Dermis microvascular lymphatic vessel endothelial cell (primary cell): ENCODE data around the gene CAMK2A. TPM values are rescaled to one million over a fixed set of nuclear protein-coding genes. Genes with fewer than 3 reads are reported as not detected.
A peak's percentile ranks its signal among the peaks of the same experiment; 100 is the strongest.
"Not testable (repeated sequence)": the region's sequence is repeated elsewhere in the genome, so short reads cannot be mapped to it uniquely, and the experiment has no call there.

Experiments
- DNase-seq, 2 donors: peaks; one replicate each; pipeline versions ENCODE4 v3.0.0 to v3.0.0-alpha.2; 2010; ENCODE audit warnings: low read depth in 2 of 2
- total RNA-seq: library from RNA; depleted of rRNA; stranded (reverse); fragments of >200 nt; gene quantifications from 2 replicates; pipeline ENCODE4 v1.2.1, GENCODE V29; 2014

CAMK2A gene
- total RNA-seq, 1 donor from 2014 or later, result not detected

- DNase-seq, result peak; percentile 10 to 34
These were observed 33.7 kb downstream of the CAMK2A start for GRCh38 chr5:150255659-150256409.

- DNase-seq, result no peak
These were observed 34.8 kb downstream of the CAMK2A start for GRCh38 chr5:150254774-150255173.

- DNase-seq, result no peak
These were observed 35.2 kb downstream of the CAMK2A start for GRCh38 chr5:150254363-150254762.

- no peak for DNase-seq
These were observed 36.0 kb downstream of the CAMK2A start for GRCh38 chr5:150253416-150254208.

GRCh38 chr5:150252489-150252888 lies 37.1 kb downstream of the CAMK2A start:
- DNase-seq, result no peak

GRCh38 chr5:150251504-150251903 lies 38.1 kb downstream of the CAMK2A start:
- DNase-seq, result no peak

- DNase-seq, result no peak
These were observed 39.8 kb downstream of the CAMK2A start for GRCh38 chr5:150249744-150250143.

GRCh38 chr5:150248946-150249345 lies 40.6 kb downstream of the CAMK2A start:
- no peak for DNase-seq

GRCh38 chr5:150248493-150248892 lies 41.1 kb downstream of the CAMK2A start:
- not testable (repeated sequence) for DNase-seq

- no peak for DNase-seq
These were observed 41.8 kb downstream of the CAMK2A start for GRCh38 chr5:150247726-150248125.

GRCh38 chr5:150246835-150247234 lies 42.7 kb downstream of the CAMK2A start:
- DNase-seq, result no peak

- no peak for DNase-seq
These were observed 43.1 kb downstream of the CAMK2A start for GRCh38 chr5:150246429-150246828.

- DNase-seq, result no peak
These were observed 43.8 kb downstream of the CAMK2A start for GRCh38 chr5:150245808-150246207.

- DNase-seq, result no peak
These were observed 44.3 kb downstream of the CAMK2A start for GRCh38 chr5:150245111-150245789.

- no peak for DNase-seq
These were observed 45.4 kb downstream of the CAMK2A start for GRCh38 chr5:150244209-150244608.

- DNase-seq, result no peak
These were observed 46.0 kb downstream of the CAMK2A start for GRCh38 chr5:150243590-150243989.

- DNase-seq, result no peak
These were observed 47.2 kb downstream of the CAMK2A start for GRCh38 chr5:150242251-150242894.

- DNase-seq, result no peak
These were observed 48.0 kb downstream of the CAMK2A start for GRCh38 chr5:150241298-150242160.

- DNase-seq, result no peak
These were observed 49.8 kb downstream of the CAMK2A start for GRCh38 chr5:150239794-150240122.

GRCh38 chr5:150239099-150239793 lies 50.3 kb downstream of the CAMK2A start:
- no peak for DNase-seq
